Right lobe of liver (tissue), 6 donors: ENCODE data around the gene TMPRSS11A. TPM values are rescaled to one million over a fixed set of nuclear protein-coding genes. Genes with fewer than 3 reads are reported as not detected.

Source experiments
- ATAC-seq, 4 donors: fragments of 200-7000 bp; cut with Tn5 transposase; one replicate each; pipeline ENCODE4 v1.9.1; 2020; ENCODE audit warnings: mild to moderate bottlenecking in 4 of 4, moderate library complexity in 4 of 4
- DNase-seq, 3 donors: peaks; one replicate each; pipeline ENCODE4 v3.0.0-alpha.2; 2020
- H3K27ac ChIP-seq, 3 donors: fragments of 200-600 bp; one replicate each; pipeline ENCODE4 v1.8.0; 2022
- H3K27me3 ChIP-seq, 2 donors: fragments of 200-600 bp; one replicate each; pipeline ENCODE4 v1.8.0; 2022
- H3K36me3 ChIP-seq, 4 donors: fragments of 200-600 bp; sonication (generic) in 1 of 4; one replicate each; pipeline versions ENCODE4 v1.5.1 to v1.8.0; 2017 to 2022; ENCODE audit warnings: control low read depth in 1 of 4
- H3K4me1 ChIP-seq, 4 donors: fragments of 200-600 bp; sonication (generic) in 1 of 4; one replicate each; pipeline versions ENCODE4 v1.5.1 to v1.8.0; 2017 to 2022; ENCODE audit warnings: control low read depth in 1 of 4
- H3K4me3 ChIP-seq, 3 donors: fragments of 200-600 bp; one replicate each; pipeline ENCODE4 v1.8.0; 2022
- H3K9me3 ChIP-seq, 4 donors: fragments of 200-600 bp; sonication (generic) in 1 of 4; one replicate each; pipeline versions ENCODE4 v1.5.1 to v1.8.0; 2017 to 2022; ENCODE audit warnings: control low read depth in 1 of 4
- POLR2A ChIP-seq: fragments of 450-650 bp; IDR thresholded peaks from one replicate; pipeline ENCODE4 v1.6.1; 2017; ENCODE audit warnings: antibody characterized with exemption, mild to moderate bottlenecking
- WGBS: methylation state at CpG from one replicate; pipeline ENCODE4 v1.1.6; 2018; ENCODE audit warnings: low coverage, low lambda C conversion rate; ENCODE audit not compliant: insufficient coverage; ENCODE audit errors: missing lambda C conversion rate; 5-methylcytosine and 5-hydroxymethylcytosine counted together
- intact Hi-C, 2 donors: fragments of 100-400 bp; cut with DNase I; formaldehyde crosslinking; loops; one replicate each; pipeline versions ENCODE4 v1.11.2 to v1.14.1; 2022
- total RNA-seq, 6 experiments: library from RNA; depleted of rRNA in 2 of 6; stranded (reverse); fragments of >200 nt in 2 of 6; fragmentation: NEBNext Ultra II Directional in 3 of 6; extraction: Animal tissue kit (Norgen Biotek cat#: 25700) in 3 of 6; gene quantifications; one replicate each; pipeline versions ENCODE4 v1.1.0 to v1.2.4, GENCODE V29; 2016 to 2023
- TF ChIP-seq, protein P1 (sequence below), 4 donors: fragments of 200-600 bp in 3 of 4; fragments of 450-650 bp in 1 of 4; IDR thresholded peaks; one replicate each; pipeline versions ENCODE4 v1.5.1 to v1.8.0; 2016 to 2022; ENCODE audit warnings: antibody characterized with exemption in 4 of 4, mild to moderate bottlenecking in 2 of 4
- donor health status: DM: no; HTN: yes; CAD: no.
- donor health status: DM: no; HTN: no; CAD: no.
- donor health status: DM: no; HTN: no; CAD: no.
- donor health status: DM: no; HTN: yes; CAD: no.
- donor health status: DM: no; HTN: yes; CAD: no.

Gene TMPRSS11A
- total RNA-seq, 6 experiments from 2014 or later, result not detected

DNA sequence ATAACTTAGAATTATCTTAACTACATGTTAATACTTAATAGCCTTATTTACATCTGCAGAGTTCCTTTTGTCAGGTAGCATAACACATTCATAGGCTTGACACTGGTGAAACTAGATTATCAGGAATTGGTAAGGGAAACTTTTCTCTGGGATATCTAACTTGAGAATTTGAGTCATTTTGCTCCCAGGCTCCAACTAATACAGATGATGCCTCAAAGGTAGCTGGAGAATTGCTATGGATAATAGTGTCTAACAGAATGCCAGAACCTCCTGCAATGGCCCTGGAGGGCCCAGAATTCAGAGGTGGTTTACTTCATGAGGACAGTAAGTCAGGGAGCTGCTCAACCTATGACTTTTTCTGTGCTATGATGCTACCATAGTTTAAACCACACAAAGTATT lies 65.6 kb downstream of the TMPRSS11A start:
- no peaks in the 10 kb centered on the region for H3K4me1 ChIP-seq
- intact Hi-C loops, result no loop called here
- ATAC-seq, result no peak

DNA sequence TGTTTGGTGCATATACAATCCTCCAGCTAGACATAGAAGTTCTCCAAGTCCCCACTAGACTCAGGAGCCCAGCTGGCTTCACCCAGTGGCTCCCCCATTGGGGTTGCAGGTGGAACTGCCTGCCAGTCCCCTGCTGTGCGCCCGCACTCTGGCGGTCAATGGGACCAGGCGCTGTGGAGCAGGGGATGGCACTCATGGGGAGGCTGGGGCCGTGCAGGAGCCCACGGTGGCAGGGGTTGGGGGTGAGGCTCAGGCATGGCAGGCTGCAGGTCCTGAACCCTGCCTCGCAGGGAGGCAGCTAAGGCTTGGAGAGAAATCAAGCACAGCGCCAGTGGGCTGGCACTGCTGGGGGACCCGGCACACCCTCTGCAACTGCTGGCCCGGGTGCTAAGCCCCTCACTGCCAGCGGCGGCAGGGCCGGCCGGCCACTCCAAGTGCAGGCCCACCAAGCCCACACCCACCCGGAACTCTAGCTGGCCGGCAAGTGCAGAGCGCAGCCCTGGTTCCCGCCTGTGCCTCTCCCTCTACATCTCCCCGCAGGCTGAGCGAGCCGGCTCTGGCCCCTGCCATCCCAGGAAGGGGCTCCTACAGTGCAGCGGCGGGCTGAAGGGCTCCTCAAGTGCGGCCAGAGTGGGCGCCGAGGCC lies 66.8 kb downstream of the TMPRSS11A start:
- no peak overlapping the region for H3K4me3 ChIP-seq
- ATAC-seq, result no peak
- TF ChIP-seq POLR2A, result no peak
- TF ChIP-seq, protein P1, sequence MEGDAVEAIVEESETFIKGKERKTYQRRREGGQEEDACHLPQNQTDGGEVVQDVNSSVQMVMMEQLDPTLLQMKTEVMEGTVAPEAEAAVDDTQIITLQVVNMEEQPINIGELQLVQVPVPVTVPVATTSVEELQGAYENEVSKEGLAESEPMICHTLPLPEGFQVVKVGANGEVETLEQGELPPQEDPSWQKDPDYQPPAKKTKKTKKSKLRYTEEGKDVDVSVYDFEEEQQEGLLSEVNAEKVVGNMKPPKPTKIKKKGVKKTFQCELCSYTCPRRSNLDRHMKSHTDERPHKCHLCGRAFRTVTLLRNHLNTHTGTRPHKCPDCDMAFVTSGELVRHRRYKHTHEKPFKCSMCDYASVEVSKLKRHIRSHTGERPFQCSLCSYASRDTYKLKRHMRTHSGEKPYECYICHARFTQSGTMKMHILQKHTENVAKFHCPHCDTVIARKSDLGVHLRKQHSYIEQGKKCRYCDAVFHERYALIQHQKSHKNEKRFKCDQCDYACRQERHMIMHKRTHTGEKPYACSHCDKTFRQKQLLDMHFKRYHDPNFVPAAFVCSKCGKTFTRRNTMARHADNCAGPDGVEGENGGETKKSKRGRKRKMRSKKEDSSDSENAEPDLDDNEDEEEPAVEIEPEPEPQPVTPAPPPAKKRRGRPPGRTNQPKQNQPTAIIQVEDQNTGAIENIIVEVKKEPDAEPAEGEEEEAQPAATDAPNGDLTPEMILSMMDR (IDR thresholded peaks at IDR 0.05), result no peak
- DNase-seq, result no peak
- no peaks in the 10 kb centered on the region for H3K27me3 ChIP-seq
- H3K36me3 ChIP-seq, result no peaks in the 10 kb centered on the region
- intact Hi-C loops, result no loop called here
- H3K9me3 ChIP-seq, result no peaks in the 10 kb centered on the region
- H3K4me1 ChIP-seq, result no peaks in the 10 kb centered on the region
- H3K27ac ChIP-seq, result no peak overlapping the region
- 95% methylated on average over 6 of the region's 26 CpGs for WGBS

More for the DNA sequence above, 65.6 kb downstream of the TMPRSS11A start:
- DNase-seq, result no peak
- H3K27ac ChIP-seq, result no peak overlapping the region
- H3K27me3 ChIP-seq, result no peaks in the 10 kb centered on the region
- H3K9me3 ChIP-seq, result no peaks in the 10 kb centered on the region
- no peaks in the 10 kb centered on the region for H3K36me3 ChIP-seq
- no peak overlapping the region for H3K4me3 ChIP-seq
- TF ChIP-seq, protein P1 (IDR thresholded peaks at IDR 0.05), result no peak
- TF ChIP-seq POLR2A, result no peak

DNA sequence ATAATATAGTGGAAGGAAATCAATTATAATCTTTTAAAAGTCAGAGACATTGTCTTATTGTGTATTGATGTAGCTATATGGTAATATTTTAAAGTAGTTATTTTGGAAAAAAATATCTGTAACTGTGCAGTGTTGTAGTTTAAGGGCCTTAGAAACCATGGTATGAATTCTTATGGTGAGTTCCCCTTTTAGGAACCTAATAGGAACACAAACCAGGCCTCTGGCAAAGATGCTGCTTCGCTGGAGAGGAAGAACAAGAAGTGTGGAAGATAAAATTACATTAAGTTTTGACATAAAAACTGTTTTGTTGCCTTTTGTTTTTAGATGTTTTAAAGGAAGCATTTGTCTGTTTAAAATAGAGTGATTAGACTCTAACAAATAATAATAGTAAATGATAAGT lies 68.6 kb downstream of the TMPRSS11A start:
- Histone ChIP-seq H3K27ac (no peak overlapping the region), H3K9me3 (no peaks in the 10 kb centered on the region), H3K4me1 (no peaks in the 10 kb centered on the region), H3K36me3 (no peaks in the 10 kb centered on the region), H3K4me3 (no peak overlapping the region), H3K27me3 (no peaks in the 10 kb centered on the region)
- ATAC-seq (no peak), DNase-seq (no peak)
- 50% methylated on average over 1 of the region's 1 CpG for WGBS
- no peak for TF ChIP-seq POLR2A
- TF ChIP-seq, protein P1 (IDR thresholded peaks at IDR 0.05), result no peak
- intact Hi-C loops, result no loop called here

DNA sequence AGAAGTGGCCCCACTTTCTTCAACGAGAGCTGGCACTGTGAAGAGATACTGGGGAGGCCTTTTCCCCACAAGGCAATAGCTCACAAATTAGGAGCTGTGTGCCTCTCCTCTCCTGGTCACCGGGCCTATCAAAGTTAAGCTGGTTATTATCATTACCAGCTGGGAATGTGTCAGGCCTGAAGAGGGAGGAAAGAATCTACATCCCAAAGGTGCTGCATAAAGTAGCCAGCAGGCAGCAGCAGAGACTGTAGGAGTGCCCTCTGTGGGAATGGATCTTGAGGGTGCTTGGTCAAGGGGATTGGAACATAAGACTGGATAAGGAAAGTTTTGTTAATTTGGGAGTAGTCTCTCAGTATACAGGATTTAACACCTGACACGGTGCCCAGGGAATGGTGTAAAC lies 70.4 kb downstream of the TMPRSS11A start:
- H3K9me3 ChIP-seq, result no peaks in the 10 kb centered on the region
- ATAC-seq, result no peak

More for the DNA sequence above, 70.4 kb downstream of the TMPRSS11A start:
- Histone ChIP-seq H3K36me3 (no peaks in the 10 kb centered on the region), H3K27me3 (no peaks in the 10 kb centered on the region), H3K27ac (no peak overlapping the region), H3K4me3 (no peak overlapping the region), H3K4me1 (no peaks in the 10 kb centered on the region)
- TF ChIP-seq, protein P1 (IDR thresholded peaks at IDR 0.05), result no peak
- TF ChIP-seq POLR2A, result no peak
- no peak for DNase-seq
- intact Hi-C loops, result no loop called here
- WGBS, result 63% methylated on average over 2 of the region's 3 CpGs
